T-helper 9 cell (primary cell): ENCODE measurements around the gene BMPER.

Experiments used
- DNase-seq: peaks from one replicate; pipeline ENCODE4 v3.0.0-alpha.2; 2020

The BMPER gene

DNA sequence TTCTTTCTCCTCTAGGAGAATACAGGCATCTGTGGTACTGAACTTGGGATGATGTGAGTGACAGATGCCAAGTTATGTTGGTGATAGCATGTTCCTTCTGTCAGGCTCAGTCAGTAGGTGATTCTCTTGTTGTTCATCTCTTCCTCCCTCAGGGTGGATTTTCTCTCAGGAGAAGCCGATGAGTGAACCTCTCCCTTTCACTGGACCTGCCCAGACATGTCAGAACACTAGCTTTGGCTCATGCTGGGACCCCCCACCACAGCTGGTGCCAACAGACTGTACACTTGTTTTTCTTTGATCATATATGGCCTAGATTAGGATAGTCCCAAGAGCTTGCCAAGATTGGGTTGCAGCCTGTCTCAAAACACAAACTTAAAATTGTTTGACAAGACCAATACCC, 129.4 kb downstream of the BMPER start:
- no peak for DNase-seq

DNA sequence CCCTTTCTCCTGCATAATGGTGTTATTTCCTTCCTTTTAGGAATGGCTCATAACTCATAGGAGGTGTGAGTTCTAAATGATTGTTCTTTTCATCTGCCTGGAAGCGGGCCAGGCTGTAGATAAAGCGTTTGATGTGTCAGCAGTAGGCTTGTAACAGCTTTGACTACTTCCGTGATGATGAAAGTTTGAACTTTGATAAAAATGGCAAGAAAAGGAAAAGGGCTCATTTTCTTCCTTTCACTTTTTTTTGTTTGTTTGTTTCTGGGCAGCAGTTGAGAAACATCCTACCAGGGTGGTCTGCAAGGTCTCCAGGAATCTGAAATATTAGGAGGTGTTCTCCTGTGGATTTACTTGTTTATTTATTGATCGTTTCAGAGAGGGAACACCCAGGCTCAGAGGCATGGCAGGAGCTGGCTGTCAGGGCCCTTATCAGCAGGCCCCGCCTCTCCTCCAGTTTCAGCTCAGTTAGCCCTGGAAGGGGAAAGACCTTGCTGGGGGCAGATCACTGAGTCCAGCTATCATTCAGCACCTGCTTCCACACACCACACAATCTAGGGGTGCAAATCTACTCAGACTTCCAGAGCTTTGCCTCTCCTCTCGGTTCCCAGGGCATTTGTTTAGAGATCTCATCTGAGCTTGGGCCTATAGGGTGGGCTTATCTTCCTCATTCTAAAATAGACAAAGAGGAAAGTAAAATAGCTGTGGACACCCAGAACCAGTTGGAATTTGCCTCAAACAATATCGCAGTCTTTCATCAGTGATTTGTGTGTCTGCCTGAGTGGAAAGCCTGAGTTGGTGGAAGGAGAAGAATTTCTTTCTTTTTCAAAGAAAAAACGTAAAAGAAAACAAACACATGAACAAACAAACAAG, 130.9 kb downstream of the BMPER start:
- no peak for DNase-seq

DNA sequence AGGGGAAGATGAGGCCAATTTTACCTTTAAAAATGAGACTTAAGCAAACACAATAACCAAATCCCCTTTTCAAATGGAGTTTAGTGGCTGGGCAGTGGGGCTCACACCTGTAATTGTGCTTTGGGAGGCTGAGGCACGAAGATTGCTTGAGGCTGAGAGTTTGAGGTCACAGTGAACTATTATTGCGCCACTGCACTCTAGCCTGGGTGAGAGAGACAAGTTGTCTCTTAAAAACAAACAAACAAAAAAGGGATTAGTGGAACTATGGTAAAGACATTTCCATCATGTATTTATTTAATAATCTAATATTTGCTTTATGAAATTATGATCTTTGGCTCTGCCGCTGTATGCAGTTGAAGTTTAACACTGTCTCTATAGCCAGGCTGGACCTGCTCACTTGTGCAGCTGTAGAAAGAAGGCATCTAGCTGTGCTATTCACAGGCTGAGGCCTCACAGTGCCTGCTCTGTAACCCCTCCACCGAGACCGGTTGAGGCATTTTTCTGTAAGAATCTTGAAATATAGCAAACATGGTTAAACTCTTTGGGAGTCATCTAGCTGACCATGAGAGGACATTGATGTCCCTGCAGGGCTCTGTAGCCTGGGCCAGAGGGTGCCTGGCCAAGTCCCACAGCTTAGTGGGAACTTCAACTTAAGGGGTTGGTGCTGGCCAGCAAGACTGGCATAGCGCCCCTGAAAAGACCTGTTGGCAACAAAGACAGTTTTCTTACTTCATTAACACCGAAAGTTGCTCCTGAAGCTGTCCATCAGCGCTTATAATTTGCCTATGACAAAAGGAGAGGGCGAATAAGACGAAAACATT, 131.8 kb downstream of the BMPER start:
- DNase-seq, result no peak

DNA sequence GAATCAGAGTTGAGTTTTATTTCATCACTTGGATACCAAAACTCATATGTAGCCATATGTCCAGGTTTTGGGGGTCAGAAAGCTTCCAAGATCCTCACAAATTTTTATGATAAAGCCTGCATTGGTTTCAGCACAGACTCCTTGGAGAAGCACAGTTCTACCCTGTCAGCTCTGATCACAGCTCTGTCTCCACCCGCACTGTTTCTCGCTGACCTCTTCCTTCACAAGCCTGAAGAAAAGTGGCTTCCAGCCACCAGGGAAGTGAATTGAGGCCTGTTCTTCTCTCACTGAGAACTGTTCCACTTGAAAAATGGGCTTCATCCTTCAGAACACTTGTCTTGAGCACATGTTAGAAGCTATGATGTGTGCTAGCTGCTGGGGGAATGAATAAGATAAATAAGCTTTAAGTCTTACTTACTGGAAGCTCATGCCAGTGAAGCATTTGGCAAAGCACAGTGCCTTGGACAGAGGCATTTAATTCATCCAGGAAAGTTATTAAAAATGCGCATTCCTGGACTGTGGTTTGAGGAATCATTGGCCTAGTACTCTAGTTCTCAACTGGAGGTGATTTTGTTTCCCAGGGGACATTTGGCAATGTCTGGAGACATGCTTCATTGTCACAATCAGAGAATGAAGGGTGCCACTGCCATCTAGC, 133.6 kb downstream of the BMPER start:
- DNase-seq, result no peak

DNA sequence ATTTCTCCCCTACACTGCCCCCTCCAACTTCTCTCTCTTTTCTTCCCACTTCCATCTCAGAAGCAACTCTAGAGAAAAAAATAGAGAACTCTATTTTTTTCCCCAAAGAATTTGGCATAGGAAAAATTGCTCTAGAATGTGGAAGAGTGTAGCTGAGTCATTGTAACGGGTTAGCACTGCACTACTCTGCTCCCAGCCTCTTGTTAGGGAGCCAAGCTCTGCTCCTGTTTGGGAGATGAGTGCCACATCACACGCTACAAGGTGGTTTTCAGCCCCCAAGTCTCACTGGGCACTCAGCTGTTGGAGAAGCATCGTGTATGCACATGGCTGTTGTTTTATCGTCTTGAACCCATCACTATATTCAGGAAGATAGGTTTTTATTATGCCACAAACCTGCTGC, 136.4 kb downstream of the BMPER start:
- no peak for DNase-seq

DNA sequence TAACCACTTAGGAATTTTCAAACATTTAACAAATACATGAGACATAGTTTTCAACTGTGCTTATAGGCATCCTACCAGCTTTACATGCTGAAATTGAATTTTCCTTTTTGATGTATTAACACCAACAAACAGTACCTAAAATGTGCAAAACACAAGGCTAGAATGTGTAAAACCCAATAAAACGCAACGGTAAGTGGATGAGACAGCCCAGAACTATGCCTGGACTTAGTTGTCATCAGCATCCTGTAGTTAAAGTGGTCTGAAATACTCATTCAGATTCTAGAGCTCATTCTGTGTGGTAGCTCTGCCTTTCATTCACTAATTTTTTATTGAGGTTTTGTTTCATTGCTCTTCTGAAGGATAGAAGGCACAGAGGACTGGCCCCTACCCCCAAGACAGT, 137.1 kb downstream of the BMPER start:
- no peak for DNase-seq

DNA sequence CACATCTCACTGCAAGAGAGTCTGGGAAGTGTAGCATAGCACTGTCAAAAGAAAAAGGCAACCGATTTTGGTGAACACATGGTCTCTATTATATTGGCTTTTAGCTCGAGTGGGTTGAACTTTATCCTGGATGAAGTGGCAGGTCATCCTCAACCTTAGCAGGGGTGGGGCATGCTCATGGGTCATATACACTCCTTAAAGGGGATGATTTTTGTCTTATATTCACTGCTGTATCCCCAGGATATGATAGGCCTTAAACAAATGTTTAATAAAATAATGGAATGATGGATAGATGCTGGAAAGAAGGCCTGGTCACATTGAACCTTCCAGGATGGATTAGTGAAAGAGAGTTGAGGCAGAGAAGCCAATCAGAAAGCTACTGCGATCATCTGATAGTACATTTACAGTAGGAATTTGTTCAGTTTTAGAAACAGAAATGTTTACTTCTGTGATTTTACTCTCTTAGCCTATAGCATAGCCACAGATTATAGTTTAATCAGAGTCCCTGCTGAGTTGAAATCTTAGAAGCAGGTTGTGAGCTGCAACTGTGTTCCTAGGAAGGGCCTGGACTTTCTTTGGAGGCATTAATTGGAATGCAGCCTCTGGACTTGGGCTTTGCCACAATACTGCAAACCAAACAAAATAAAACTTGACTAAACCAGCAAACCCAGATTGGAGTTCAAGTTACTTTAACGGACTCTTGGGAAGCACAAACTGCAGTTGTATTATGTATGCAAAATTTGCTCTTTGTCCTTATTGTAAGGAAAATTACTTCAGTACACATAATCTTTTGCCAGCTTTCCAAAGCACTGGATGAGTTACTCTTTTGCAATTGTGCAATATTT, 138.3 kb downstream of the BMPER start:
- DNase-seq, result no peak

DNA sequence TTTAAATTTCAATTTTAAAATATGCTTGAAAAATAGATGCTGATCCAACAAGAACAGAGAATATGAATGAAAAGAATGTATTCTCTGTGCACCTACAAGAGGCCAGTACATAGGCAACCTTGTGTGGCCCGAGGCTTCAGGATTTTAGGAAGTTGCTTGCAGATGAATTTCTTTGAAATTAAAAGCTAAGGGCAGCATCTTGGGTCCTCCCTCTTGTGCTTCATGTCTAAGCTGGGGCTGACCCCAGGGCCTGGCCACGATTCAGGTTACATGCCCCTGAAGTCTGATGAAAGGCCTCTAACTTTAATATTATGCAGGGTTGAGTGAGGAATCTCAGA, 138.9 kb downstream of the BMPER start:
- no peak for DNase-seq

DNA sequence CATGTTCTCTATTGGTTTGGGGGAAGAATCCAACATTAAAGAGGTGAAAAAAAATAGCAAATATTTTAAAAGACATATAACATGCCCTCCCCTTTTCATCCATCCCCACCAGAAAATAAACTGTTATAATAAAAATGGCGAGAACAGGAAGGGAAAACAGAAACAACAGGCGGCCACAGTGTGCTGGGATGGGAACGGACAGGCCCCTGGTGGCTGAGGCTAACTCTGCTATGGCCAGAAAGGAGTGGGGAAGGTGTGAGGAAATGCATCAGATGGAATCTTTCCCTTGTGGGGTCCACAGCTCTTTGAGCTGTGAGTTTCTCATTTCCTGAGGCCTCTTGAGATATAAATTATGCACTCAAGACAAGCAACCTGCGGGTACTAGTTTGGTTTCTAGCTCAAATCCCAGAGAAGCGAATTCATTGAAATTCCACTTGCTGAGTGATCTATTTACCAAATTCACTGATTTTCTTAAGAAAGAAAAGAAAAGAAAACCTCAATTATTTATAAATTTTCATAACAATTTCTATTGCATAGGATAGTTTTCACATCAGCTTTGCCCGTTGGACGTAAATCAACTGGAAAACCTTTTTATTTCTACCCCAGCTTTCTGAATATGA, 139.5 kb downstream of the BMPER start:
- DNase-seq, result no peak

DNA sequence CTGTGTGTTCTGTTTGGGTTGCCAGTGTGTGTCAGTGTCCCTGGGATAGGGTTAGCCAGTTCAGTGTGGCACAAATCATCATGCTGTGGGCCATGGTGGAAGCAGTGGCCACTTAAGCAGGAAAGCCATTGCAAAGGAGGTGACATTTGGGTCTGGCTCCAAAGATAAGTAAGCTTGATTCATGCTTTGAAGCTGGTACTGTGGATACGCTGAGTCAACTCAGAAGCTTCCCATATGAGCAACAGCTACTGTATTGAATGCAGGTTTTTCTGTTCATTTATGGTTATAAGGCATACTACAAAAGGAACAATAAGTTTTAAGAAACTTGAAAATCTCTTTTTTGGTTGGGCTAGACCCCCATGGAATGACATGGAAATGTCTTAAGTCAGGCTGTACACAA, 143.1 kb downstream of the BMPER start:
- DNase-seq, result no peak

DNA sequence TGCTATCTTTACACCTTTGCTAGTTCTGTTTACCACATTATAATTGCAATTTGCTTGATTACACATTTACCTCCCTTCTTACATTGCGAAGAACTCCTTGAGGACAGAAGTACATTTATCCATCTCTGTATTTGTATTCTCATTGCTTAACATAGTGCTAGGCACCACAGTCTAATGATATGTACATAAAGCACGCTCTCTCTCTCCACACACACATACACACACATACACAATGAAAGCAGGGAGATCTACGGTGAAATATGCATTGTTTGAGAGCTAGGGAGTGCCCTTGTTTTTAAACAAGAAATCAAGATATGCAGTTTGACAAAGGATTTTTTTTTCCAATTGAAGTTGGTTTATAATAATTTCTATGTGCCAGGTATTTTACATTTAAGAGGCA, 148.7 kb downstream of the BMPER start:
- no peak for DNase-seq

DNA sequence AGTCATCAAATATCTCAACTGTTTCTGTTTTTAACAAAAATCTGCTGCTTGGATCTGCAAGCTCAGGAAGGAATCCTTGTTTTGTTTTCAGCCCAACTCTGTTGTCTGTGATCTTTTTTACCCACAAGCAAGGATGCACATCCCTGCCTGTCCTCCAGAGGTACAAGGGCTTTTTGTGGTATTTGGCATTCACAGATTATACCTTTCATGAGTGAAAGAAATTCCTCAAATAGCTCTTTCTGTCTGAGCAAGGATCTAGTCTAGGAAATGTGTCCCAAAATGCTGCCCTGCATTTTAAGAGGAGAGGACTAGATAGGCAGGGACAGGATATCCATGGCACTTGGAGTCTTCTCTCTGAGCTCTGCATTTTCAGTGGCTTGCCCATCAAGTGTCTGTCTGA, 151.8 kb downstream of the BMPER start:
- DNase-seq, result no peak

DNA sequence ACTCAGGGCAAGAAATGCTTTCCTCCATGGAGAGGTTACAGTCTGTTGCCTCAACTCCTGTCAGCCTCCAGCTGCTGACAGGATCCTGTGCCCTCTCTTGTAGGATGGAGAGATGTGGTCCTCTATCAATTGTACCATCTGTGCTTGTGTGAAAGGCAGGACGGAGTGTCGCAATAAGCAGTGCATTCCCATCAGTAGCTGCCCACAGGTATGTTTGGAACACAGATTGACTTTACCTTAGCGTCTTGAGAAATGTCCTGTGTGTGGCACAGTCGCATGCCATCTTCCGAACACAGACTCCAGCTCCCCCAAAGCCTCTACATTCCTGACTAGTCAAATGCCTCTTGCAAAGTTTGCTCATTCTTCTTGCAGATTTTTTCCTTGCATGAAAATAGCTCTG, 152.6 kb downstream of the BMPER start:
- no peak for DNase-seq

DNA sequence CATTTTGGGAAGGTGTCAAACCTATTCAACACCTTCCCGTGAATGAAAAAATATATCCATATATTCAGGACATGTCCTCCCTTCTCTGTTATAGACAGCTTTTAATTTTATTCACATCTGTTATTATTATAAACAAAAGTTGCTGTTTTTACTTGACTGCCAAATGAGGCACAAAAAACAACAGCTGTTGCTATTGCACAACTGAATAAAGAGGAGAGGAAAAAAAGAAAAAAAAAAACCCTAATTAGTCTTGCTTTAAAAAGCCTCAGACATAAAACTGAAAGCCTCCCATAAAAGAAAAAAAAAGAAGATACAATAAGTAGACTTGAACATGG, 153.4 kb downstream of the BMPER start:
- no peak for DNase-seq

DNA sequence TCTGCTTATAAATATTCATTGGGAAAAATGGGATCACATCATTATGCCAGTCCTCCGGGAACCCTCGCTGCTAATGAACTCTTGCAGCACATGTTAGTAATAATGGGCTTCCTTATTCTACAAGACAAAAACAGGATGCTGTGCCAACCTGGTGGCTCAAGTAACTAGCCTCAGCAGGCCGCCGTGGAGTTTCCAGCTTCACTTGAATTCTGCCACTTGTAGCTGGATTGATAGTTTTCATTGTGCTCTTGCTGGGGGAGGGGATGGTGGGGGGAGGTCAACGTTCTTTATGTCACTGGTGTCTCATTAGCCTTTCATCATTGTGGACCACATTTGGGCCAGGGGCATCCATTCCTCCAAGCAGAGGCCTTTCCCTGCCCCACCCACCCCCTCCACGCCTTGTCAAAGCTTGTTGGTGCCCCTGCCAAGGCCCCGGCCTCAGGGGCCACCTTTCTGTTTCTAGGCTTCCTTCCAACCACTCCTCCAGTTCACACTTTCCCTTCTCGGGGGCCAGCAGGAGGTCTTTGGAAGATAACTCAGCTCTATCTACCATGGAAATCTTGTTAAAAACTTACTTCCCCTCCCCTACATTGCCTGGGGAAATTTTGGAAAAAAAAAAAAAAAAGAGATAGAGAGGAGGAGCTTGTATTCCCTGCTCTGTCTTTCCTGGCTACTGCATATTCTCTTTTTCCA, 153.9 kb downstream of the BMPER start:
- DNase-seq, result no peak

DNA sequence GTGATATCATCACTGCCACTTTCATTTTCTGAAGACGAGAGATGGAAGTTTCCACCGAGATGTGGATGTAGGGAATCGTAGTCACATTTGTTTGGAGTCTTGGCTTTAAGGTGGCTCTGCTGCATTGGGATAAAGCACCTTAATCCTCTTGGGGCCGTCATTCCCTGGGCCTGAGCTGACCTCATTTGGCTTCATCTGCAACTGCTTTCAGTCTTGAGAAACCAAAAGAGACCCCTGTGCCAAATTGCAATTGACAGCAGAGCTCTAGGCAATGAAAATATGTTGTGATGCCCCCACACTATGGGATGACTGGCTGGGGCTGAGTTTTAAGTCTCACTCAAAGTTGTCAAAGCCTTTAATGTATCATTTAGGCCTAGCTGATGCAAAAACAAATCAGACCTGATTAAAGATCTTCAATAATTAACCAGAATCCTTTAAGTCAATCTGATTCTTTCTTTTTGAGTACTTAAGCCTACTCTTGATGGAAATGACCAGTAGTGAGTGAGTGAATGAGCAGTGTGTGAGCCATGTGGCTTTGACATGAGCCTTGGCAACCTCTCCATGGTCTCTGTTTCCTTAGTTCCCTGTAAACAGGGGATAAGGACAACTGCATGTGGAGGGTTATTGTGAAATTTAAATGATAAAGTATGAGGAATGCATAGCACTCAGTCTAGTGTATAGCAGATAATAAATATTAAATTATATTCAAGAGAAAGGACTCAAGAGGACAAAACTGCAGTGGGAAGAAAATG, 155.0 kb downstream of the BMPER start:
- DNase-seq, result no peak

DNA sequence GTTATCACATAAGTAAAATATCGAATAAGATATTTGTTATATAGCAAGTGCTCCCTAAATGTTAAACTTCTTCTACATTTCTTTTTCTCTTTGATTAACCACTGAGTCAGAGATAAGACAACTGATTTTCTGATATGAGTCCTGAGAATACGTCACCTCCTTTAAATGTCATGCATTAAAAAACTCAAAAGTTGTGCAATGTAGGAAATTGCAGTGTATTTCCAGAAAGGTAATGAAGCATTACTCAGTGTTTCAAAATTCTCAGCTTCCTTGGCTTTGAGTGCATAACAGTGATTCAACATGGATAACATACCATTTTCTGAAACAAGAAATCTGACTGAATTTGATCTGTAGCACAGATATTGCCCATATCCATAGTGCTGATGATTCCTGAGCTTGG, 155.8 kb downstream of the BMPER start:
- no peak for DNase-seq

DNA sequence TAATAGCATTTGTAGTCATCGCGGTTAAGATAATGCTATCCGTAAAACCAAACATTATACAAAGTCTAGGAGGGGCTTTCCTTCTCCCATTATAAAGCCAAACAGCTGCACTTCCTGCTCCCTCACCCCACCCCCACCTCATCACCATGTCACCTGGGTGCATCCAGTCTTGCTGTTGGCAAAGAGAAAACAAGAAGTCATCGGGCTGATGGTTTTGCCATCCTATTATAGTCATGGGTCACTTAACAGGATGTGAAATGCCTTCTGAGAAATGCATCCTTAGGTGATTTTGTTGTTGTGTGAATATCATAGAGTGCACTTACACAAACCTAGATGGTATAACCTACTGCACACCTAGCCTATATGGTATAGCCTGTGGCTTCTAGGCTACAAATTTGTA, 157.0 kb downstream of the BMPER start:
- DNase-seq, result no peak

DNA sequence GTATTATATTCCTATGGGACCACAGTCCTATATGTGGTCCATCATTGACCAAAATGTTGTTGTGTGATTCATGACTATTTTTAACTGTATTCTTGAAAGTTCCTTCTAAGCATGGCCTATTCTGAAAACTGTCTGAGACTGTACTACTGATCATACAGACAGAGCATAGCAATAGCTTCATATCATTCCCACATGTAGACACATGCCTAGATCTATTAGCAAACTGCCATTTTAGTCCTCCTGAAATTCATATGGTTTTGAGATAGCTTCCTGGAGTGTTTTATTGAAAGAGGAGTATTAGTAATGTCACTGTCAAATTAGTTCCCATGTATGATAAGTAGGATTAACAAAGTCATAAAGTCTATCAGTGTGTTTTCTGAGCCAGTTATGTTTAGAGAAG, 157.5 kb downstream of the BMPER start:
- no peak for DNase-seq

DNA sequence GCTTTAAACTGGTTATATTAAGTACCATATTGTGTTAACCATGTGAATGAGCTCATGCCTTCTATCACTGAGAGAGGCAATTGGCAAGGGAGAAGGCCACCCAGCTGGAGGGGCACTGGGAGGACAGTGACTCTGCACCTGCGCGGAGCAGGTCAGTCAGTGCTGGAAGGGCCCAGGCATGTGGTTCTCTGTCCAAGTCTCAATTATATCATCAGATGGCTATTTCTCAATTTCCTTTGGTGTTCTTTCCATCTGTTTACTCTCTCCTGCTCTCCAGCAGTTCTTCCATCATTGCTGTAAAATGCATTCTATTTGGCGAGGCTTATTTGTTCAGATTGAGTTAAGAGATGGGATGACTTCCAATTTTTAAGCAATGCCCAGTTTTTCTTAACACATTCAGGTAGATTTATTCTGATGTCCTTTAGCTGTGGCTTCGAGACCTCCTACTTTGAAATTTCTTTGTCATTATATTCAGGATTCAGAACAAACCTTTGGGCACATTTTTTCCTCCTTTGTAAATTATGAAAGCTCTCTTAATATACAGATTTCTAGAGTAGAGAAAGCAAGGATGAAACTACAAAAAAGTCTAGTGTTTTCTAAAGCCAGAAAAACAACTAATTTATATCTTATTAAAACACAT, 159.3 kb downstream of the BMPER start:
- DNase-seq, result no peak

DNA sequence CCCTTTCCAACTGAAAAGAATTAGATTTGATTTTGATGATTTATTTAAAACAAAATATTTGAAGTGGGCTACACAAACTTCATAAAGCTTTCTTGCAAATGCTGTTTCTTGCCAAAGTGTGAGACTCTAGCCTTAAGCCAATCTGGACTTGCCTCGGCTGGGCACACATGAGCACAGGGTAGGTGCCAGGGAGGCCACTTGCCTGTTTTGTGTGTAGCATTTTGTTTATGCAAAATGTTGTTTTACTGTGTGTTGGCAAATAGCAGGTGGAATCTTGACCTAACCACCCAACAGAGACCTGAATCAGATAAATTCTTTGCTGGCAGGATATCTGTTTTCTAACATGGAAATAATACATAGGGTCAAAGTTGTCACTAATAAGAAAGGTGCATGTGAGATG, 161.1 kb downstream of the BMPER start:
- no peak for DNase-seq
